Measurements from ENCODE around the gene WDR55.

WDR55 gene

GRCh38 chr5:140627972-140628371 lies 36.7 kb upstream of the WDR55 start:
- H3K27me3 ChIP-seq (ENCODE audit: insufficient read depth, low read length, poor library complexity, severe bottlenecking), result no peaks in the 10 kb centered on the region
- H3K36me3 ChIP-seq (ENCODE audit: insufficient read depth, low read length), result no peaks in the 10 kb centered on the region
- no peak overlapping the region for H3K9ac ChIP-seq (ENCODE audit: low read depth, low read length, poor library complexity, severe bottlenecking)
- no peaks in the 10 kb centered on the region for H3K9me3 ChIP-seq (ENCODE audit: insufficient read depth, low read depth, low read length)
- no peaks in the 10 kb centered on the region for H4K20me1 ChIP-seq (ENCODE audit: insufficient read depth, low read length, poor library complexity, severe bottlenecking)
- no peaks in the 10 kb centered on the region for H3K9me2 ChIP-seq (replicated peaks; ENCODE audit: low read depth, low read length)
- H3K4me1 ChIP-seq (ENCODE audit: insufficient read depth, low read length, poor library complexity, severe bottlenecking), result no peaks in the 10 kb centered on the region
- H2AFZ ChIP-seq (ENCODE audit: low read length), result no peak overlapping the region
- no peaks in the 10 kb centered on the region for H3K79me2 ChIP-seq (ENCODE audit: insufficient read depth, low read length)
- no peak overlapping the region for H3K4me2 ChIP-seq (ENCODE audit: low read depth, low read length, poor library complexity, severe bottlenecking)
- H3F3A ChIP-seq (ENCODE audit: low read depth), result no peaks in the 10 kb centered on the region
- no peak for TF ChIP-seq CTCF (conservative IDR thresholded peaks at IDR 0.05; ENCODE audit: low read length)
- TF ChIP-seq EZH2phosphoT487 (IDR thresholded peaks at IDR 0.05; ENCODE audit: borderline replicate concordance), result no peak
- no peak overlapping the region for H3K4me3 ChIP-seq (ENCODE audit: low read length, poor library complexity, severe bottlenecking)

GRCh38 chr5:140628711-140629110 lies 36.0 kb upstream of the WDR55 start:
- TF ChIP-seq EZH2phosphoT487 (IDR thresholded peaks at IDR 0.05; ENCODE audit: borderline replicate concordance), result no peak
- no peak for TF ChIP-seq CTCF (conservative IDR thresholded peaks at IDR 0.05; ENCODE audit: low read length)
- Histone ChIP-seq H4K20me1 (ENCODE audit: insufficient read depth, low read length, poor library complexity, severe bottlenecking) (no peaks in the 10 kb centered on the region), H3K27me3 (ENCODE audit: insufficient read depth, low read length, poor library complexity, severe bottlenecking) (no peaks in the 10 kb centered on the region), H3K9ac (ENCODE audit: low read depth, low read length, poor library complexity, severe bottlenecking) (no peak overlapping the region), H3K36me3 (ENCODE audit: insufficient read depth, low read length) (no peaks in the 10 kb centered on the region), H3K4me1 (ENCODE audit: insufficient read depth, low read length, poor library complexity, severe bottlenecking) (no peaks in the 10 kb centered on the region), H3K79me2 (ENCODE audit: insufficient read depth, low read length) (no peaks in the 10 kb centered on the region), H3K4me2 (ENCODE audit: low read depth, low read length, poor library complexity, severe bottlenecking) (no peak overlapping the region), H3K4me3 (ENCODE audit: low read length, poor library complexity, severe bottlenecking) (no peak overlapping the region), H2AFZ (ENCODE audit: low read length) (no peak overlapping the region), H3K9me3 (ENCODE audit: insufficient read depth, low read depth, low read length) (no peaks in the 10 kb centered on the region), H3F3A (ENCODE audit: low read depth) (no peaks in the 10 kb centered on the region), H3K9me2 (replicated peaks; ENCODE audit: low read depth, low read length) (no peaks in the 10 kb centered on the region)

- Histone ChIP-seq H3K4me2 (ENCODE audit: low read depth, low read length, poor library complexity, severe bottlenecking) (no peak overlapping the region), H3K9me2 (replicated peaks; ENCODE audit: low read depth, low read length) (no peaks in the 10 kb centered on the region), H3F3A (ENCODE audit: low read depth) (no peaks in the 10 kb centered on the region), H3K4me1 (ENCODE audit: insufficient read depth, low read length, poor library complexity, severe bottlenecking) (no peaks in the 10 kb centered on the region), H2AFZ (ENCODE audit: low read length) (no peak overlapping the region), H3K9ac (ENCODE audit: low read depth, low read length, poor library complexity, severe bottlenecking) (no peak overlapping the region), H3K79me2 (ENCODE audit: insufficient read depth, low read length) (no peaks in the 10 kb centered on the region), H4K20me1 (ENCODE audit: insufficient read depth, low read length, poor library complexity, severe bottlenecking) (no peaks in the 10 kb centered on the region), H3K9me3 (ENCODE audit: insufficient read depth, low read depth, low read length) (no peaks in the 10 kb centered on the region), H3K27me3 (ENCODE audit: insufficient read depth, low read length, poor library complexity, severe bottlenecking) (no peaks in the 10 kb centered on the region), H3K36me3 (ENCODE audit: insufficient read depth, low read length) (no peaks in the 10 kb centered on the region), H3K4me3 (ENCODE audit: low read length, poor library complexity, severe bottlenecking) (no peak overlapping the region)
- TF ChIP-seq EZH2phosphoT487 (IDR thresholded peaks at IDR 0.05; ENCODE audit: borderline replicate concordance) (no peak), CTCF (conservative IDR thresholded peaks at IDR 0.05; ENCODE audit: low read length) (no peak)
Measured at GRCh38 chr5:140630292-140631035, 34.2 kb upstream of the WDR55 start.
